ENCODE data around the gene ZNF296. TPM values are rescaled to one million over a fixed set of nuclear protein-coding genes. Genes with fewer than 3 reads are reported as not detected.
A peak's percentile ranks its signal among the peaks of the same experiment; 100 is the strongest.

The ZNF296 gene
- total and polyA plus RNA-seq, 2 of the 13 experiments (the other 11 are each of a cell fraction or from before 2014, with no cell fraction given) = 0.26 to 0.62 TPM

DNA sequence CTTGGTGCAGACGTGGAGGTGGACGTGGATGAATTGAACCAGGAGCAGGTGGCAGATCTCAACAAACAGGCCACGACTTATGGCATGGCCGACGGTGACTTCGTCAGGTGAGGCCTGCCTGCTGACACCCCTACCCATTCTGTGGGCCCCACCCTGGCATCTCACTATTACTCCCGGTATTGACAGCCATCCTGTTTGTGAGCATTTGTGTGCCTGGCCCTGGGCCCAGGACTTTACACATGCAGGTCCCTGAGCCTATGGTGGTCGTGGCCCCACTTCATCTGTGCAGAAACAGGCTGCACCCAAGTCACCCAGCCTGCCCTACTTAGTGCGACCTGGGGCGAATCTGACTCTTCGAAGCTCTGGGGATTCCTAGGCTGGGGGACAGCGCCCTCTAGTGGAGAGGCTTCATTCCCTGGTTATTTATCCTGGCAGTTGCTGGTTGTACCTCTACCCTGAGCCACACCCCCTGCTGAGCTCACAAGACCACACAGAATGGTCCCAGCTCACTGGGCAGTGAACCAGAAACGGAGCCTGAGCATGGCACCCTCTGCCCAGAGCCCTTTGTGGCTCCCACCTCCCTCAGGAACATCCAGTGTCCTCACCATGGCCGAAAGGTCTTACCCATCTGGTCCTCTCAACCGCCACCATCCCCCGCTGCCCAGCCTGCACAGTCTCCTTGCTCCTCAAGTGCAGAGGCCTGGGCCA is 16.9 kb downstream of the ZNF296 start (continued):
- TF ChIP-seq, protein P1, sequence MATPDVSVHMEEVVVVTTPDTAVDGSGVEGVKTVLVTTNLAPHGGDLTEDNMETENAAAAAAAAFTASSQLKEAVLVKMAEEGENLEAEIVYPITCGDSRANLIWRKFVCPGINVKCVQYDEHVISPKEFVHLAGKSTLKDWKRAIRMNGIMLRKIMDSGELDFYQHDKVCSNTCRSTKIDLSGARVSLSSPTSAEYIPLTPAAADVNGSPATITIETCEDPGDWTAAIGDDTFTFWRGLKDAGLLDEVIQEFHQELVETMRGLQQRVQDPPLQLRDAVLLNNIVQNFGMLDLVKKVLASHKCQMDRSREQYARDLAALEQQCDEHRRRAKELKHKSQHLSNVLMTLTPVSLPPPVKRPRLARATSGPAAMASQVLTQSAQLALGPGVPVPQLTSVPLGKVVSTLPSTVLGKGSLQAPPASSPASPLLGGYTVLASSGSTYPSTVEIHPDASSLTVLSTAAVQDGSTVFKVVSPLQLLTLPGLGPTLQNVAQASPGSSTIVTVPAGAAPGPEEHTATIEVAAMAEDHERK (CRISPR knock-in tag; IDR thresholded peaks at IDR 0.05; ENCODE audit: low read depth) = no peak
- TF ChIP-seq ZFP90 (CRISPR knock-in tag; IDR thresholded peaks at IDR 0.05; ENCODE audit: borderline replicate concordance) (0 out of 2 replicates have a peak, but pooled peaks have one; percentile 50), ZNF879 (CRISPR knock-in tag; IDR thresholded peaks at IDR 0.05) (no peak), SMC3 (IDR thresholded peaks at IDR 0.05; ENCODE audit: low read length) (peak; percentile 93), POLR2AphosphoS5 (IDR thresholded peaks at IDR 0.05; ENCODE audit: low read depth, low read length) (no peak), NFATC3 (CRISPR knock-in tag; IDR thresholded peaks at IDR 0.05) (no peak), RAD21 (CRISPR knock-in tag; IDR thresholded peaks at IDR 0.05) (peak; percentile 95), THAP11 (CRISPR knock-in tag; IDR thresholded peaks at IDR 0.05) (peak; percentile 38; the same call in 1 of the 2 replicates)
- TF ChIP-seq, protein P2, sequence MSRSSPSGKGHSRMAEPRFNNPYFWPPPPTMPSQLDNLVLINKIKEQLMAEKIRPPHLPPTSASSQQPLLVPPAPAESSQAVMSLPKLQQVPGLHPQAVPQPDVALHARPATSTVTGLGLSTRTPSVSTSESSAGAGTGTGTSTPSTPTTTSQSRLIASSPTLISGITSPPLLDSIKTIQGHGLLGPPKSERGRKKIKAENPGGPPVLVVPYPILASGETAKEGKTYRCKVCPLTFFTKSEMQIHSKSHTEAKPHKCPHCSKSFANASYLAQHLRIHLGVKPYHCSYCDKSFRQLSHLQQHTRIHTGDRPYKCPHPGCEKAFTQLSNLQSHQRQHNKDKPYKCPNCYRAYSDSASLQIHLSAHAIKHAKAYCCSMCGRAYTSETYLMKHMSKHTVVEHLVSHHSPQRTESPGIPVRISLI (CRISPR knock-in tag; IDR thresholded peaks at IDR 0.05; ENCODE audit: borderline replicate concordance) = no peak
- TF ChIP-seq, protein P3, sequence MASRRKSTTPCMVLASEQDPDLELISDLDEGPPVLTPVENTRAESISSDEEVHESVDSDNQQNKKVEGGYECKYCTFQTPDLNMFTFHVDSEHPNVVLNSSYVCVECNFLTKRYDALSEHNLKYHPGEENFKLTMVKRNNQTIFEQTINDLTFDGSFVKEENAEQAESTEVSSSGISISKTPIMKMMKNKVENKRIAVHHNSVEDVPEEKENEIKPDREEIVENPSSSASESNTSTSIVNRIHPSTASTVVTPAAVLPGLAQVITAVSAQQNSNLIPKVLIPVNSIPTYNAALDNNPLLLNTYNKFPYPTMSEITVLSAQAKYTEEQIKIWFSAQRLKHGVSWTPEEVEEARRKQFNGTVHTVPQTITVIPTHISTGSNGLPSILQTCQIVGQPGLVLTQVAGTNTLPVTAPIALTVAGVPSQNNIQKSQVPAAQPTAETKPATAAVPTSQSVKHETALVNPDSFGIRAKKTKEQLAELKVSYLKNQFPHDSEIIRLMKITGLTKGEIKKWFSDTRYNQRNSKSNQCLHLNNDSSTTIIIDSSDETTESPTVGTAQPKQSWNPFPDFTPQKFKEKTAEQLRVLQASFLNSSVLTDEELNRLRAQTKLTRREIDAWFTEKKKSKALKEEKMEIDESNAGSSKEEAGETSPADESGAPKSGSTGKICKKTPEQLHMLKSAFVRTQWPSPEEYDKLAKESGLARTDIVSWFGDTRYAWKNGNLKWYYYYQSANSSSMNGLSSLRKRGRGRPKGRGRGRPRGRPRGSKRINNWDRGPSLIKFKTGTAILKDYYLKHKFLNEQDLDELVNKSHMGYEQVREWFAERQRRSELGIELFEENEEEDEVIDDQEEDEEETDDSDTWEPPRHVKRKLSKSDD (CRISPR knock-in tag; IDR thresholded peaks at IDR 0.05; ENCODE audit: low read depth) = no peak
- TF ChIP-seq, protein P4, sequence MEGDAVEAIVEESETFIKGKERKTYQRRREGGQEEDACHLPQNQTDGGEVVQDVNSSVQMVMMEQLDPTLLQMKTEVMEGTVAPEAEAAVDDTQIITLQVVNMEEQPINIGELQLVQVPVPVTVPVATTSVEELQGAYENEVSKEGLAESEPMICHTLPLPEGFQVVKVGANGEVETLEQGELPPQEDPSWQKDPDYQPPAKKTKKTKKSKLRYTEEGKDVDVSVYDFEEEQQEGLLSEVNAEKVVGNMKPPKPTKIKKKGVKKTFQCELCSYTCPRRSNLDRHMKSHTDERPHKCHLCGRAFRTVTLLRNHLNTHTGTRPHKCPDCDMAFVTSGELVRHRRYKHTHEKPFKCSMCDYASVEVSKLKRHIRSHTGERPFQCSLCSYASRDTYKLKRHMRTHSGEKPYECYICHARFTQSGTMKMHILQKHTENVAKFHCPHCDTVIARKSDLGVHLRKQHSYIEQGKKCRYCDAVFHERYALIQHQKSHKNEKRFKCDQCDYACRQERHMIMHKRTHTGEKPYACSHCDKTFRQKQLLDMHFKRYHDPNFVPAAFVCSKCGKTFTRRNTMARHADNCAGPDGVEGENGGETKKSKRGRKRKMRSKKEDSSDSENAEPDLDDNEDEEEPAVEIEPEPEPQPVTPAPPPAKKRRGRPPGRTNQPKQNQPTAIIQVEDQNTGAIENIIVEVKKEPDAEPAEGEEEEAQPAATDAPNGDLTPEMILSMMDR (CRISPR knock-in tag; IDR thresholded peaks at IDR 0.05) = peak; percentile 95
- TF ChIP-seq, protein P5, sequence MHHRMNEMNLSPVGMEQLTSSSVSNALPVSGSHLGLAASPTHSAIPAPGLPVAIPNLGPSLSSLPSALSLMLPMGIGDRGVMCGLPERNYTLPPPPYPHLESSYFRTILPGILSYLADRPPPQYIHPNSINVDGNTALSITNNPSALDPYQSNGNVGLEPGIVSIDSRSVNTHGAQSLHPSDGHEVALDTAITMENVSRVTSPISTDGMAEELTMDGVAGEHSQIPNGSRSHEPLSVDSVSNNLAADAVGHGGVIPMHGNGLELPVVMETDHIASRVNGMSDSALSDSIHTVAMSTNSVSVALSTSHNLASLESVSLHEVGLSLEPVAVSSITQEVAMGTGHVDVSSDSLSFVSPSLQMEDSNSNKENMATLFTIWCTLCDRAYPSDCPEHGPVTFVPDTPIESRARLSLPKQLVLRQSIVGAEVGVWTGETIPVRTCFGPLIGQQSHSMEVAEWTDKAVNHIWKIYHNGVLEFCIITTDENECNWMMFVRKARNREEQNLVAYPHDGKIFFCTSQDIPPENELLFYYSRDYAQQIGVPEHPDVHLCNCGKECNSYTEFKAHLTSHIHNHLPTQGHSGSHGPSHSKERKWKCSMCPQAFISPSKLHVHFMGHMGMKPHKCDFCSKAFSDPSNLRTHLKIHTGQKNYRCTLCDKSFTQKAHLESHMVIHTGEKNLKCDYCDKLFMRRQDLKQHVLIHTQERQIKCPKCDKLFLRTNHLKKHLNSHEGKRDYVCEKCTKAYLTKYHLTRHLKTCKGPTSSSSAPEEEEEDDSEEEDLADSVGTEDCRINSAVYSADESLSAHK (CRISPR knock-in tag; IDR thresholded peaks at IDR 0.05; ENCODE audit: borderline replicate concordance) = no peak
